Measurements from ENCODE around the gene S100A4.

The S100A4 gene

DNA sequence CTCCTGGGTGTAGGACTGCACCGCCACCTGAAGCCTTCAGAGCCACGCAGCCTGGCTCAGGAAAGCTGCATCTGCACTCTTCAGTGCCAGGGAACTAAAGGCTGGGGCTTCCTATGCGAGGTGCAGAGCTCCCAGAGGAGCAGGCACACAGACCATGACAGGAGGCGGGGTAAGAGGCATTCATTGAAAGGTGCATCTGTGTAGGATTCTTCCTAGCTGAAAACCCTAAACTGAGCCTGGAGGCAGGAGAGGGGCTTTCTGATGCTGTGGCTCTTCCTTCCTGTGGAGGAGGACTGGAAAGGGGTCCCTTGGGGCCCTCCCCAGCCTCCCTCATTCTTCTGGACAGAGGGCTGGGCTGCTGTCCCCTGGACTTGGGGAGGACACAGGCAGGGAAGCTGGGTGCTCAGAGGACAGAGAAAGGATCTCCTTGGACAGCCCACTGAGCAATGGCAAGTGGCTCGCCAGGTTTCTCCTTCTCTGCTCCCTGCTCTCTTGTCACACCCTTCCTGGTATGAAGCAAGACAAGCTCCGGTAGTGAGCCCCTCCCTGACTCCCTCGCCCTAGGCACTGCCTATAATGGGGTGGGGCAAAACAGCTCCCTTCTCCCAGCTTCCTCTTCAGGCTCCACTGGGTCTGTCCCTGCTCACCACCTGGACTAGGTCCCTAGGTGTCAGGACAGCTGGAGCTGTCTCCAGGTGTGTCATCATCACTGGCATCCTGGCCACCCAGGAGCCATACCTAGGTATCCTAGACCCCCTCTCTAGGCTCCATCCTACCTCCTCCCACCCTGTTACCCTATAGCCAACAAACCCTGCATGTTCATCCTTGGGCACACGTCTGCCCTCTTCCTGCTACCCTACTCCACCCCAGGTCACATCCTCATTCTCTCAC lies 29.9 kb downstream of the S100A4 start:
- TF ChIP-seq, protein P1, sequence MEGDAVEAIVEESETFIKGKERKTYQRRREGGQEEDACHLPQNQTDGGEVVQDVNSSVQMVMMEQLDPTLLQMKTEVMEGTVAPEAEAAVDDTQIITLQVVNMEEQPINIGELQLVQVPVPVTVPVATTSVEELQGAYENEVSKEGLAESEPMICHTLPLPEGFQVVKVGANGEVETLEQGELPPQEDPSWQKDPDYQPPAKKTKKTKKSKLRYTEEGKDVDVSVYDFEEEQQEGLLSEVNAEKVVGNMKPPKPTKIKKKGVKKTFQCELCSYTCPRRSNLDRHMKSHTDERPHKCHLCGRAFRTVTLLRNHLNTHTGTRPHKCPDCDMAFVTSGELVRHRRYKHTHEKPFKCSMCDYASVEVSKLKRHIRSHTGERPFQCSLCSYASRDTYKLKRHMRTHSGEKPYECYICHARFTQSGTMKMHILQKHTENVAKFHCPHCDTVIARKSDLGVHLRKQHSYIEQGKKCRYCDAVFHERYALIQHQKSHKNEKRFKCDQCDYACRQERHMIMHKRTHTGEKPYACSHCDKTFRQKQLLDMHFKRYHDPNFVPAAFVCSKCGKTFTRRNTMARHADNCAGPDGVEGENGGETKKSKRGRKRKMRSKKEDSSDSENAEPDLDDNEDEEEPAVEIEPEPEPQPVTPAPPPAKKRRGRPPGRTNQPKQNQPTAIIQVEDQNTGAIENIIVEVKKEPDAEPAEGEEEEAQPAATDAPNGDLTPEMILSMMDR (conservative IDR thresholded peaks at IDR 0.05): no peak
- no peak for TF ChIP-seq ZFX (IDR thresholded peaks at IDR 0.05)
- H3K27ac ChIP-seq: 0 out of 2 replicates have a peak overlapping the region, but pooled peaks have one; percentile 3

- no peak overlapping the region for H3K27ac ChIP-seq
Observed at GRCh38 chr1:153513666-153514065, 31.9 kb downstream of the S100A4 start.

DNA sequence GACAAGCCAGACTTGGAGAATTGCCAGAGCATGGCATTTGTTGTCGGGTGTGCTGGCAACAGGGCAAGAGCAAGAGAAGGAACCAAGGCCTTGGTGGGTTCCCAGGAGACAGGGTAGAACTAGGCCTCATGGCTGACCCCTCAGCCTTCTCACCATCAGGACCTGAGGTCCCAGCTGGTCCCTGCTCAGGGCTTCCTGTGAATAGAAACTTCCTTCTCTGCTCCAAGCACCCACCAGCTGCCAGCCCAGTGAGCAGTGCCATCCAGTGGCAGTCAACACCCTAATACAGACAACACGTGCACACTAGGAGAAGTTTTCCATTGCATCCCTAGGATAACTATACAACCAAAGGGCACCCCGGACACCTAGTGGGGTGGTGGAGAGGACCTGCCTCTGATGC lies 32.6 kb downstream of the S100A4 start:
- H3K27ac ChIP-seq: no peak overlapping the region
- no peak for TF ChIP-seq ZFX (IDR thresholded peaks at IDR 0.05)
- TF ChIP-seq, protein P1 (conservative IDR thresholded peaks at IDR 0.05): no peak

More at GRCh38 chr1:153513666-153514065, 31.9 kb downstream of the S100A4 start:
- TF ChIP-seq, protein P1 (conservative IDR thresholded peaks at IDR 0.05): no peak
- no peak for TF ChIP-seq ZFX (IDR thresholded peaks at IDR 0.05)

DNA sequence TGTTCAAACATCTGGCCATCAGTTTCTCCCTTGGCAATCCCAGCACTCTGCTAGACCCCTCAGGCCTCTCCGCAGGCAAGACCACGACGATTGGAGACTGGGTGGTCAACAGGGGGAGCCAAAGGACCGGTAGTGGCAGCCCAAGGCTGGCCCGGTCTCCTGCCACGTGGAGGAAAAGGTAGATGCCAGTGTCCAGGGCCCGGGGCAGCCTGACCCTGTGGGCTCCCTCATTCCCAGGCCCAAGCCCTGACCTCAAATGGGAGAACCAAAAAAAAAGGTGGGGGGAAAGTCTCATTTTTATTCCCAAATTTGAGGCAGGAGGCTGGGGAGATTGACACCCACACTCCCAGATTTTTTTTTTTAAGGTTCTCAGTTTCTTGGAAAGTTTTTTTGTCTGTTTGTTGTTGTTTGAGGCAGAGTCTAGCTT lies 34.6 kb downstream of the S100A4 start:
- no peak overlapping the region for H3K27ac ChIP-seq
- TF ChIP-seq ZFX (IDR thresholded peaks at IDR 0.05): no peak
- TF ChIP-seq, protein P1 (conservative IDR thresholded peaks at IDR 0.05): peak; percentile 90

GRCh38 chr1:153509729-153510354 lies 35.8 kb downstream of the S100A4 start:
- H3K27ac ChIP-seq: no peak overlapping the region
- TF ChIP-seq ZFX (IDR thresholded peaks at IDR 0.05): no peak
- TF ChIP-seq, protein P1 (conservative IDR thresholded peaks at IDR 0.05): peak; percentile 84

- no peak overlapping the region for H3K27ac ChIP-seq
- TF ChIP-seq ZFX (IDR thresholded peaks at IDR 0.05): no peak
- TF ChIP-seq, protein P1 (conservative IDR thresholded peaks at IDR 0.05): no peak
Observed at GRCh38 chr1:153509036-153509435, 36.6 kb downstream of the S100A4 start.

Data from C4-2B (cell line).